NCI-H748 (cell line): ENCODE data around the gene AFG1L.
A peak's percentile ranks its signal among the peaks of the same experiment; 100 is the strongest.
"Not testable (repeated sequence)": the region's sequence is repeated elsewhere in the genome, so short reads cannot be mapped to it uniquely, and the experiment has no call there.

Experiments used
- DNase-seq: peaks from one replicate; lab custom pipeline; 2025; ENCODE audit not compliant: unreplicated experiment; lab: John Stamatoyannopoulos, UW

Gene AFG1L

GRCh38 chr6:108294727-108295625, at the start of gene AFG1L:
TSS of gene AFG1L (plus strand) at chr6:108295054. CDS start at chr6:108295080, 26 bp downstream.
- DNase-seq: peak; percentile 90

- DNase-seq: not testable (repeated sequence)
Observed at GRCh38 chr6:108245095-108245494, 49.8 kb upstream of the AFG1L start.

- no peak for DNase-seq
Observed at GRCh38 chr6:108247965-108248536, 46.8 kb upstream of the AFG1L start.

GRCh38 chr6:108250240-108250866, 44.5 kb upstream of the AFG1L start:
- no peak for DNase-seq

- no peak for DNase-seq
Observed at GRCh38 chr6:108251252-108251651, 43.6 kb upstream of the AFG1L start.

GRCh38 chr6:108252055-108252454, 42.8 kb upstream of the AFG1L start:
- DNase-seq: no peak

GRCh38 chr6:108253241-108253640, 41.6 kb upstream of the AFG1L start:
- DNase-seq: no peak

GRCh38 chr6:108254433-108255410, 40.1 kb upstream of the AFG1L start:
- DNase-seq: no peak

GRCh38 chr6:108260126-108260808, 34.6 kb upstream of the AFG1L start:
- peak; percentile 62 for DNase-seq

GRCh38 chr6:108260809-108261569, 33.9 kb upstream of the AFG1L start, which contains the start of gene SNX3:
TSS of gene SNX3 (minus strand) at chr6:108261040. CDS start at chr6:108260921, 119 bp downstream.
- peak; percentile 97 for DNase-seq

- DNase-seq: no peak
Observed at GRCh38 chr6:108263371-108263770, 31.5 kb upstream of the AFG1L start.

GRCh38 chr6:108268845-108269244, 26.0 kb upstream of the AFG1L start:
- no peak for DNase-seq

GRCh38 chr6:108269955-108270354, 24.9 kb upstream of the AFG1L start:
- not testable (repeated sequence) for DNase-seq

- no peak for DNase-seq
Observed at GRCh38 chr6:108274546-108274945, 20.3 kb upstream of the AFG1L start.

GRCh38 chr6:108275976-108276375, 18.9 kb upstream of the AFG1L start:
- no peak for DNase-seq

- DNase-seq: no peak
Observed at GRCh38 chr6:108277295-108277694, 17.6 kb upstream of the AFG1L start.

GRCh38 chr6:108277831-108278230, 17.0 kb upstream of the AFG1L start:
- no peak for DNase-seq

GRCh38 chr6:108285381-108285780, 9.5 kb upstream of the AFG1L start:
- DNase-seq: no peak

- DNase-seq: no peak
Observed at GRCh38 chr6:108286366-108286765, 8.5 kb upstream of the AFG1L start.
